ENCODE measurements around the gene PADI2.

- TF ChIP-seq POLR2AphosphoS5 (IDR thresholded peaks at IDR 0.05), result no peak
- TF ChIP-seq, protein P1, sequence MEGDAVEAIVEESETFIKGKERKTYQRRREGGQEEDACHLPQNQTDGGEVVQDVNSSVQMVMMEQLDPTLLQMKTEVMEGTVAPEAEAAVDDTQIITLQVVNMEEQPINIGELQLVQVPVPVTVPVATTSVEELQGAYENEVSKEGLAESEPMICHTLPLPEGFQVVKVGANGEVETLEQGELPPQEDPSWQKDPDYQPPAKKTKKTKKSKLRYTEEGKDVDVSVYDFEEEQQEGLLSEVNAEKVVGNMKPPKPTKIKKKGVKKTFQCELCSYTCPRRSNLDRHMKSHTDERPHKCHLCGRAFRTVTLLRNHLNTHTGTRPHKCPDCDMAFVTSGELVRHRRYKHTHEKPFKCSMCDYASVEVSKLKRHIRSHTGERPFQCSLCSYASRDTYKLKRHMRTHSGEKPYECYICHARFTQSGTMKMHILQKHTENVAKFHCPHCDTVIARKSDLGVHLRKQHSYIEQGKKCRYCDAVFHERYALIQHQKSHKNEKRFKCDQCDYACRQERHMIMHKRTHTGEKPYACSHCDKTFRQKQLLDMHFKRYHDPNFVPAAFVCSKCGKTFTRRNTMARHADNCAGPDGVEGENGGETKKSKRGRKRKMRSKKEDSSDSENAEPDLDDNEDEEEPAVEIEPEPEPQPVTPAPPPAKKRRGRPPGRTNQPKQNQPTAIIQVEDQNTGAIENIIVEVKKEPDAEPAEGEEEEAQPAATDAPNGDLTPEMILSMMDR (IDR thresholded peaks at IDR 0.05), result no peak
- no peak for TF ChIP-seq POLR2A (IDR thresholded peaks at IDR 0.05)
Observed at GRCh38 chr1:17148950-17149608, 29.8 kb upstream of the PADI2 start.

All from upper lobe of left lung (tissue), 4 donors.